ENCODE results near the gene PCDHGA10.
"Not testable (repeated sequence)": the region's sequence is repeated elsewhere in the genome, so short reads cannot be mapped to it uniquely, and the experiment has no call there.

PCDHGA10 gene

DNA sequence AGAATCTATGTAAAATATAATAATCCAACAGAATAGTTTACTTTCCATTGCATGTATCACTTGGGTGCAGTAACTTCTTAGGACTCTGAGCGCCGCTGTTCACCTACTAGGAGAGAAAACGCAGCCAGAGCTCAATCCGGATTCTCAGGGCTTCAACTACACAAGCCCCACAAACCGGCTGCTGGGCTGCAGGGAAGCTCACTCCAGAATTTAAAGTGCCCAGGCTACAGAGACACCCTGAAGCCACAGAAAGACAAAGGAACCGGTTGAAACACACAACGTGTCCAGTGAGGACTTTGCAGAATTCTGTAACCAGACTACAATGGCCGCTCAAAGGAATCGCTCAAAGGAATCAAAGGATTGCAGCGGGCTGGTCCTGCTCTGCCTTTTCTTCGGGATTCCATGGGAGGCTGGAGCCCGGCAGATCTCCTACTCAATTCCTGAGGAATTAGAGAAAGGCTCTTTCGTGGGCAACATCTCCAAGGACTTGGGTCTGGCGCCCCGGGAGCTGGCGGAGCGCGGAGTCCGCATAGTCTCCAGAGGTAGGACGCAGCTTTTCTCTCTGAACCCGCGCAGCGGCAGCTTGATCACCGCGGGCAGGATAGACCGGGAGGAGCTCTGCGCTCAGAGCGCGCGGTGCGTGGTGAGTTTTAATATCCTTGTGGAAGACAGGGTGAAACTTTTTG lies at the start of gene PCDHGA10:
Gene PCDHGA10 (plus strand): TSS at position 134 of the 686 bp plus-strand sequence. CDS start 189 bp downstream, at position 323.
- no peak for DNase-seq

DNA sequence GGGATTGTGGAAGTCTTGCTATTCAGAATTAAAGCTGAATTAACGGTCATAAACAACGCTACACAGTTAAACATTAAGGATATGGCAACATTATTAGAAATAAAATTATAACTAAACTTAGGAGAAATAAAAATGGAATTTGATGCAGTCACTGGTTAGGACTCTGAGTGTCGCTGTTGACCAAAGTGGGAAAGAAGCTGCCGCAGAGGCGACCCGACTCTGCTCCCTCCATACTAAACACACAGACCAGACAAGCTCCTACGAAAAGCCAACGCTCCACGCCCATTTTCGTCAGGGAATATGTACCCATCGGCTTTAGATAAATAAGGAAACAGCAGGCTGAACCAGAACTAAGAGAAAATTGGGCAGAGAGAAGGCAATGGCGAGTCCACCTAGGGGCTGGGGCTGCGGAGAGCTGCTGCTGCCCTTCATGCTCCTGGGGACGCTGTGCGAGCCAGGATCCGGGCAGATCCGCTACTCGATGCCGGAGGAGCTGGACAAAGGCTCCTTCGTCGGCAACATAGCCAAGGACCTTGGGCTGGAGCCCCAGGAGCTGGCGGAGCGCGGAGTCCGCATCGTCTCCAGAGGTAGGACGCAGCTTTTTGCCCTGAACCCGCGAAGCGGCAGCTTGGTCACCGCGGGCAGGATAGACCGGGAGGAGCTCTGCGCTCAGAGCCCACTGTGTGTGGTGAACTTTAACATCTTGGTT lies 48.7 kb upstream of the PCDHGA10 start, which contains the start of gene PCDHGA5:
Gene PCDHGA5 (plus strand): TSS at position 211 of the 709 bp plus-strand sequence. CDS start 169 bp downstream, at position 380.
- no peak for DNase-seq

- no peak for DNase-seq
Measured at GRCh38 chr5:141366016-141366896, 46.5 kb upstream of the PCDHGA10 start.

DNA sequence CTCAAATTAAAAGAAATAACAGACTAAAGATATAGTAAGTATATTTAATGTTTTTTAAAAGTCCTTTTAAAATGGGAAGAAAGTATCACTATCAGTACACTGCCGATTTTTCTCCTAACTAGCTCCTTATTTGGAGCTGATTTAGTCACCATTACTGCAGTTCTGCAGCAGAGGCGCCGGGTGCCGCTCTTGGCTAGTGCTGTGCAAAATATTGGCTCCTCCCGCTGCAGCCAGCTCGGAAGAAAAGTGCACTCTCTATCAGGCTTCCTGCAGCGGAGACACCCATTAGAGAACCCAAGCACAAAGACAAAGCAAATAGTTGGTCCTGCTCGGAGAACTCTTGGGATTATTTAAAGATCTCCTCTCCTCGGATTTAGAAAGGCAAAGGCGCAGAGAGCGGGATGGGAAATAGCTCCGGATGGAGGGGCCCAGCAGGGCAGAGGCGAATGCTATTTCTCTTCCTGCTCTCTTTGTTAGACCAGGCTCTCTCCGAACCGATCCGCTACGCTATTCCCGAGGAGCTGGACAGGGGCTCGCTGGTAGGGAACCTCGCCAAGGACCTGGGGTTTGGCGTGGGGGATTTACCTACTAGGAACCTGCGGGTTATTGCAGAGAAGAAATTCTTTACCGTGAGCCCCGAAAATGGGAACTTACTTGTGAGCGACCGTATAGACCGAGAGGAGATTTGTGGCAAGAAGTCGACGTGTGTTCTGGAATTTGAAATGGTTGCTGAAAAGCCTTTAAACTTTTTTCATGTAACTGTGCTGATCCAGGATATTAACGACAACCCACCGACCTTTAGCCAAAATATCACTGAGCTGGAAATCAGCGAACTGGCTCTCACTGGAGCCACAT lies 42.6 kb upstream of the PCDHGA10 start, which contains the start of gene PCDHGB3:
Gene PCDHGB3 (plus strand): TSS at position 249 of the 855 bp plus-strand sequence. CDS start 153 bp downstream, at position 402.
- DNase-seq = no peak

DNA sequence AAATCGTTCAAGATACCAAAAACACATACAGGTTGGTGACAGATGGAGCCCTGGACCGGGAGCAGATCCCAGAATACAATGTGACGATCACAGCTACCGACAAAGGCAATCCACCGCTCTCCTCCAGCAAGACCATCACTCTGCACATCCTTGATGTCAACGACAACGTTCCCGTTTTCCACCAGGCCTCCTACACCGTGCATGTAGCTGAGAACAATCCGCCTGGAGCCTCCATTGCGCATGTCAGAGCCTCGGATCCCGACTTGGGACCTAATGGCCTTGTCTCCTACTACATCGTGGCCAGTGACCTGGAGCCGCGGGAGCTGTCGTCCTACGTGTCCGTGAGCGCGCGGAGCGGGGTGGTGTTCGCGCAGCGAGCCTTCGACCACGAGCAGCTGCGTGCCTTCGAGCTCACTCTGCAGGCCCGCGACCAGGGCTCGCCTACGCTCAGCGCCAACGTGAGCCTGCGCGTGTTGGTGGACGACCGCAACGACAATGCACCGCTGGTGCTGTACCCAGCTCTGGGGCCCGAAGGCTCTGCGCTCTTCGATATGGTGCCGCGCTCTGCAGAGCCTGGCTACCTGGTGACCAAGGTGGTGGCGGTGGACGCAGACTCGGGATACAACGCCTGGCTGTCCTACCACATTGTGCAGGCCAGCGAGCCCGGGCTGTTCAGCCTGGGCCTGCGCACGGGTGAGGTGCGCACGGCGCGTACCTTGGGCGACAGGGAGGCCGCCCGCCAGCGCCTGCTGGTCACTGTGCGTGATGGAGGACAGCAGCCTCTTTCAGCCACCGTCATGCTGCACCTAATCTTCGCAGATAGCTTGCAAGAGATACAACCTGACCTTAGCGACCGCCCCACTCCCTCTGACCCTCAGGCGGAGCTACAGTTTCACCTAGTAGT lies 41.0 kb upstream of the PCDHGA10 start:
- DNase-seq = no peak

DNA sequence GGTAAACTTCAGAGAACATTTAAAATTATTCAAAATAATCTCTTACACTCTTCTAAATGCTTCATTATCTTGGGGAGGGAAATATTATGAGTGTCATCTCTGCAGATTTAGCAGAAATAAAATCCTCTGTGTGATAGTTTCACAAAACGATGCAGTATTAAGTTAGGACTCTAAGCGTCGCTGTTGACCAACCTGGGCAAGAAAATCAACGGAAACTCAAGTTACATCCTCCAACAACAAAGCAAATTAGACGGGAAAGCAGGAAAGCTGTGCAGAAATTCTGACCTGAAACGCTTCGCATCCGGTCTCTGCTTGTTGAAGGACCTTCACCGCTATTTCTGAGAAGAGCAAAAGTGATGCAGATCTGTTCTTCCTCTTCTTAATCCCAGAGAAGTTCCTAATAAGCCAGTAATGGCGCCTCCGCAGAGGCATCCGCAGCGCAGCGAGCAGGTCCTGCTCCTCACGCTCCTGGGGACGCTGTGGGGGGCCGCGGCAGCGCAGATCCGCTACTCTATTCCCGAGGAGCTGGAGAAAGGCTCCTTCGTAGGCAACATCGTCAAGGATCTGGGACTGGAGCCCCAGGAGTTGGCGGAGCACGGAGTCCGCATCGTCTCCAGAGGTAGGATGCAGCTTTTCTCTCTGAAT lies 39.0 kb upstream of the PCDHGA10 start, which contains the start of gene PCDHGA6:
Gene PCDHGA6 (plus strand): TSS at position 219 of the 645 bp plus-strand sequence. CDS start 193 bp downstream, at position 412.
- DNase-seq = no peak

GRCh38 chr5:141374627-141375026 lies 38.2 kb upstream of the PCDHGA10 start:
- no peak for DNase-seq

- DNase-seq = not testable (repeated sequence)
Measured at GRCh38 chr5:141375444-141376155, 37.2 kb upstream of the PCDHGA10 start.

DNA sequence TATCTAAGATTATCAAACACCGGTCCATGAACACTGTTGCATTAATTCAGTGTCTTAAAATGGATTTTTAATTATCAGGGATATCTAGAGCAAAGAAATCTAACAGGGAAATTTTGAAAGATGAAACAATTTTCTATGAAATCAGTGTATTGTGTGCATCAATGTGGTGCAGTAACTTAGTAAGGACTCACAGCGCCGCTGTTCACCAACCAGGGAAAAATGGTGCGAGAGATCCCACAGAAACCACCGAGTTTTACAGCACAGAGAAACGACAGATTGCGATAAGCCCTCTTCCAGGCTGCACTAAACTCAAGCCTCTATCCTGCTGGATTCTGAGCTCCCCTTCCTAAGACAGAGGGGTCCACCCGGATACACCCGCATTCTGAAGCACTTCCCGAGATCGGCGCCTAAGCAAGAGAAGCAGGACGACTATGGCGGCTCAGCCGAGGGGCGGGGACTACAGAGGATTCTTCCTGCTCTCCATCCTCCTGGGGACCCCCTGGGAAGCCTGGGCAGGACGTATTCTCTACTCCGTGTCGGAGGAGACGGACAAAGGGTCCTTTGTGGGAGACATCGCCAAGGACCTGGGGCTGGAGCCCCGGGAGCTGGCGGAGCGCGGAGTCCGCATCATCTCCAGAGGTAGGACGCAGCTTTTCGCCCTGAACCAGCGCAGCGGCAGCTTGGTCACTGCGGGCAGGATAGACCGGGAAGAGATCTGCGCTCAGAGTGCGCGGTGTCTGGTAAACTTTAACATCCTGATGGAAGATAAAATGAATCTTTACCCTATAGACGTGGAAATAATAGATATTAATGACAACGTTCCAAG lies 30.1 kb upstream of the PCDHGA10 start, which contains the start of gene PCDHGA7:
Gene PCDHGA7 (plus strand): TSS at position 274 of the 826 bp plus-strand sequence. CDS start 158 bp downstream, at position 432.
- no peak for DNase-seq

DNA sequence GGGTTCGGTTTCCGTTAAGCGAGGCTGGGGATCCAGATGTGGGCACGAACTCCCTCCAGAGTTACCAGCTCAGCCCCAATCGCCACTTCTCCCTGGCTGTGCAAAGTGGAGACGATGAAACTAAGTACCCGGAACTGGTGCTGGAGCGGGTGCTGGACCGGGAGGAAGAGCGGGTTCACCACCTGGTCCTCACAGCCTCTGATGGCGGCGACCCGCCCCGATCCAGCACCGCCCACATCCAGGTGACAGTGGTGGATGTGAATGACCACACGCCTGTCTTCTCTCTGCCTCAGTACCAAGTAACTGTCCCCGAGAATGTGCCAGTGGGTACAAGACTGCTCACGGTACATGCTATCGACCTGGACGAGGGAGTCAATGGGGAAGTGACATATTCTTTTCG lies 29.4 kb upstream of the PCDHGA10 start:
- DNase-seq = no peak

DNA sequence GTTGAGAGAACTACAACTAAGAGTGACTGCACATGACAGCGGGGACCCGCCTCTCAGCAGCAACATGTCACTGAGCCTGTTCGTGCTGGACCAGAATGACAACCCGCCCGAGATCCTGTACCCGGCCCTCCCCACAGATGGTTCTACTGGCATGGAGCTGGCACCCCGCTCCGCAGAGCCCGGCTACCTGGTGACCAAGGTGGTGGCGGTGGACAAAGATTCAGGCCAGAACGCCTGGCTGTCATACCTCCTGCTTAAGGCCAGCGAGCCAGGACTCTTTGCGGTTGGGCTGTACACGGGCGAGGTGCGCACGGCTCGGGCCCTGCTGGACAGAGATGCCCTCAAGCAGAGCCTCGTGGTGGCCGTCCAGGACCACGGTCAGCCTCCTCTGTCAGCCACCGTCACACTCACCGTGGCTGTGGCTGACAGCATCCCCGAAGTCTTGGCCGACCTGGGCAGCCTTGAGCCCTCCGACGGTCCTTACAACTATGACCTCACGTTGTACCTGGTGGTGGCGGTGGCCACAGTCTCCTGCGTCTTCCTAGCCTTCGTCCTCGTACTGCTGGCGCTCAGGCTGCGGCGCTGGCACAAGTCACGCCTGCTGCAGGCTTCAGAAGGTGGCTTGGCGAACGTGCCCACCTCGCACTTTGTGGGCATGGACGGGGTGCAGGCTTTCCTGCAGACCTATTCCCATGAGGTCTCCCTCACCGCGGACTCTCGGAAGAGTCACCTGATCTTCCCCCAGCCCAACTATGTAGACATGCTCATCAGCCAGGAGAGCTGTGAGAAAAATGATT lies 28.1 kb upstream of the PCDHGA10 start:
- no peak for DNase-seq

DNA sequence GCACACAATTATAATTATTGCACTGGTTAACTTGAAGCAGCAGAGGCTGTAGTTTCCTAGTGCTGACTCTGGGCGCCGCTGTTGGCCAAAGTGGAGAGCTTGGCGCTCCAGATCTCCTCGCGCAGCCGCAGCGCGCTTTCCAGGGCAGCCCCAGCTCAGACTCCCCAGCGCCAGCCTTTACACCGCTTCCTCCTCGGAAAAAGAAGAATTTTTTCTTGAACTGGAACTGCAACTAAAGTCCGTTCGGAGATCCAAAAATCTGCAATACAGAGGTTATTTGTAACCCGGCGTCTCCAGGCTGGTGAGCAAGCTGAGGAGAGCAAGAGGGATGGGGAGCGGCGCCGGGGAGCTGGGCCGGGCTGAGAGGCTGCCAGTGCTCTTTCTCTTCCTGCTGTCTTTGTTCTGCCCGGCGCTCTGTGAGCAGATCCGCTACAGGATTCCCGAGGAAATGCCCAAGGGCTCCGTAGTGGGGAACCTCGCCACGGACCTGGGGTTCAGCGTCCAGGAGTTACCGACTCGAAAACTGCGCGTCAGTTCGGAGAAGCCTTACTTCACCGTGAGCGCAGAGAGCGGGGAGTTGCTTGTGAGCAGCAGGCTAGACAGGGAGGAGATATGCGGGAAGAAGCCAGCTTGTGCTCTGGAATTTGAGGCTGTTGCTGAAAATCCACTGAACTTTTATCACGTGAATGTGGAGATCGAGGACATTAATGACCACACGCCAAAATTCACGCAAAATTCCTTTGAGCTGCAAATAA lies 25.1 kb upstream of the PCDHGA10 start, which contains the start of gene PCDHGB4:
Gene PCDHGB4 (plus strand): TSS at position 142 of the 755 bp plus-strand sequence. CDS start 187 bp downstream, at position 329.
- not testable (repeated sequence) for DNase-seq

DNA sequence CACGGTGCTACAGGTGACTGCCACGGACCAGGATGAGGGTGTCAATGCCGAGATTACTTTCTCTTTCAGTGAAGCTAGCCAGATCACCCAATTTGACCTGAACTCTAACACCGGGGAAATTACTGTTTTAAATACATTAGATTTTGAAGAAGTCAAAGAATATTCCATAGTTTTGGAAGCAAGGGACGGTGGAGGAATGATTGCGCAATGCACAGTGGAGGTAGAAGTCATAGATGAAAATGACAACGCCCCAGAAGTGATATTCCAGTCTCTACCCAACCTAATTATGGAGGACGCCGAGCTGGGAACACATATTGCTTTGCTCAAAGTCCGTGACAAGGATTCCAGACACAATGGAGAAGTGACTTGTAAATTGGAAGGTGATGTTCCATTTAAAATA lies 24.1 kb upstream of the PCDHGA10 start:
- DNase-seq = no peak

DNA sequence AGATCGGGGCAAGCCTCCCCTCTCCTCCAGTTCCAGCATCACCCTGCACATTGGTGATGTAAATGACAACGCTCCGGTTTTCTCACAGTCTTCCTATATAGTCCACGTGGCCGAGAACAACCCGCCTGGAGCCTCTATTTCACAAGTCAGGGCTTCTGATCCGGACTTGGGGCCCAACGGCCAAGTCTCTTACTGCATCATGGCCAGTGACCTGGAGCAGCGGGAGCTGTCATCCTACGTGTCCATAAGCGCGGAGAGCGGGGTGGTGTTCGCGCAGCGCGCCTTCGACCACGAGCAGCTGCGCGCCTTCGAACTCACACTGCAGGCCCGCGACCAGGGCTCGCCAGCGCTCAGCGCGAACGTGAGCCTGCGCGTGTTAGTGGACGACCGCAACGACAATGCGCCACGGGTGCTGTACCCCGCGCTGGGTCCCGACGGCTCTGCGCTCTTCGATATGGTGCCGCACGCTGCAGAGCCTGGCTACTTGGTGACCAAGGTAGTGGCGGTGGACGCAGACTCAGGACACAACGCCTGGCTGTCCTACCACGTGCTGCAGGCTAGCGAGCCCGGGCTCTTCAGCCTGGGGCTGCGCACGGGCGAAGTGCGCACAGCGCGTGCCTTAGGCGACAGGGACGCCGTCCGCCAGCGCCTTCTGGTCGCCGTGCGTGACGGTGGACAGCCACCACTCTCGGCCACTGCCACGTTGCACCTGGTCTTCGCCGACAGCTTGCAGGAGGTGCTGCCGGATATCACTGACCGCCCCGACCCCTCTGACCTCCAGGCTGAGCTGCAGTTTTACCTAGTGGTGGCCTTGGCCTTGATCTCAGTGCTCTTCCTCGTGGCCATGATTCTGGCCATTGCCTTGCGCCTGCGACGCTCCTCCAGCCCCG lies 23.4 kb upstream of the PCDHGA10 start:
- no peak for DNase-seq

- DNase-seq = no peak
Measured at GRCh38 chr5:141392429-141393198, 20.2 kb upstream of the PCDHGA10 start, which contains the start of gene PCDHGA8. Gene PCDHGA8 (plus strand): TSS chr5:141392633. CDS start chr5:141392814, 181 bp downstream.

Data from NCI-H774 (cell line).